Karpas-422 (cell line): ENCODE data around the gene DNAAF8. TPM values are rescaled to one million over a fixed set of nuclear protein-coding genes. Genes with fewer than 3 reads are reported as not detected.
"Not testable (repeated sequence)": the region's sequence is repeated elsewhere in the genome, so short reads cannot be mapped to it uniquely, and the experiment has no call there.

Experiments
- DNase-seq: peaks from one replicate; pipeline ENCODE4 v3.0.0-alpha.2; 2015
- H2AFZ ChIP-seq: fragments of 200-600 bp; sonication (generic); 2 replicates; pipeline ENCODE4 v1.6.1; 2014; ENCODE audit warnings: antibody characterized with exemption, low read length, mixed read lengths
- H3K27ac ChIP-seq: fragments of 200-600 bp; sonication (generic); 2 replicates; pipeline ENCODE4 v1.5.1; 2014; ENCODE audit warnings: mild to moderate bottlenecking, low read length, moderate library complexity
- H3K27me3 ChIP-seq: fragments of 200-600 bp; sonication (generic); 2 replicates; pipeline ENCODE4 v1.6.1; 2014; ENCODE audit warnings: low read length, mixed read lengths
- H3K36me3 ChIP-seq: fragments of 200-600 bp; sonication (generic); 2 replicates; pipeline ENCODE4 v1.6.1; 2014; ENCODE audit warnings: low read length, mixed read lengths; ENCODE audit not compliant: insufficient read depth
- H3K4me1 ChIP-seq: fragments of 200-600 bp; sonication (generic); 2 replicates; pipeline ENCODE4 v1.6.1; 2014; ENCODE audit warnings: mild to moderate bottlenecking, low read length, mixed read lengths
- H3K4me2 ChIP-seq: fragments of 200-600 bp; sonication (generic); 2 replicates; pipeline ENCODE4 v1.6.1; 2014; ENCODE audit warnings: low read length, low read depth, mild to moderate bottlenecking; ENCODE audit not compliant: poor library complexity, severe bottlenecking
- H3K4me3 ChIP-seq: fragments of 200-600 bp; sonication (generic); 2 replicates; pipeline ENCODE4 v1.5.1; 2014; ENCODE audit warnings: mild to moderate bottlenecking, antibody characterized with exemption, low read length, mixed read lengths
- H3K79me2 ChIP-seq: fragments of 200-600 bp; sonication (generic); 2 replicates; pipeline ENCODE4 v1.6.1; 2014; ENCODE audit warnings: mild to moderate bottlenecking, low read length, mixed read lengths
- H3K9ac ChIP-seq: fragments of 200-600 bp; sonication (generic); 2 replicates; pipeline ENCODE4 v1.6.0; 2014; ENCODE audit warnings: low read length
- H3K9me2 ChIP-seq: fragments of 200-600 bp; sonication (generic), shearing (Covaris generic); replicated peaks from 2 replicates; pipeline ENCODE4 v1.6.0; 2014; ENCODE audit warnings: mild to moderate bottlenecking, low read length, moderate library complexity; ENCODE audit not compliant: insufficient read depth
- H3K9me3 ChIP-seq: fragments of 300-700, 200-600 bp; sonication (generic); 2 replicates; pipeline ENCODE4 v1.6.1; 2014; ENCODE audit warnings: low read length, mixed read lengths
- H4K20me1 ChIP-seq: fragments of 200-600 bp; sonication (generic); 2 replicates; pipeline ENCODE4 v1.6.1; 2014; ENCODE audit warnings: mild to moderate bottlenecking, antibody characterized with exemption, low read length, low read depth; ENCODE audit not compliant: insufficient read depth
- total RNA-seq: library from RNA; depleted of rRNA; stranded (reverse); fragments of >200 nt; shearing (Covaris generic); gene quantifications from 2 replicates; pipeline ENCODE4 v1.2.3, GENCODE V29; 2014; ENCODE audit warnings: low replicate concordance

DNAAF8 gene
- total RNA-seq, 1 experiment from 2014 or later, result 0.22 TPM

DNA sequence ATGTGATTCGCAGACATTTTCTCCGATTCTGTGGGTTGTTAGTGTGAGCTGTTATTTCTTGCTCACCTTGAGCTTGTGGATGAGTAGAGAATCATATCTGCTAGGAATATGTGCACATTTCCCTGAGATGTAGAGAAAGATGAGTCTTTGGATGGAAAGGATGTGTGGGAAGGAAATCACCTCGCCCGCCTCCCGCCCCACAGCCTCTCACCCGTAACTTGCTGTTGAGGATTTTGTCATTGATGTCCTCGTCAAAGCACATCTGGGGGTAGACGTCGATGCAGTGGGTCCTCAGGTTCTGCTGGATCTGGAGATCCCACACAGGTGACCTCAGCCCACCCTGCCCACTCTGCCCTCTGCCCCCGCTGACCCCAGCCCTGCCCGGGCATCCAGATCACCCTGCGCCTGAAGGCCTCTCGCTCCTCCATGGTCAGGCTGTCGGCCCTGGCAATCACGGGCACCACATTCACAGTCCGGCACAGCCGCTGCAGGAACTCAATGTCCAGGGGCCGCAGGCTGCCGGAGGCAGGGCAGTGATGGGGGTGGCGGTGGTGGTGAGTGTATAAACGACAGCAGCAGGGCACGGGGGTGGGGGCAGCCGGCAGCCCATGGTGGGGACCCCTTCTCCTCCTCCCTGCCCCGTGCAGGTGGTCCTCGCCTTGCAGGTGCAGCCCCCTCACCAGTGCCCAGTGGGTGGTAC is 49.1 kb downstream of the DNAAF8 start:
- no peaks in the 10 kb centered on the region for H3K9me2 ChIP-seq
- no peak overlapping the region for H3K4me3 ChIP-seq
- no peak overlapping the region for H3K4me2 ChIP-seq
- H3K4me1 ChIP-seq, result no peaks in the 10 kb centered on the region
- no peak overlapping the region for H3K27ac ChIP-seq
- H3K36me3 ChIP-seq, result no peaks in the 10 kb centered on the region
- H4K20me1 ChIP-seq, result no peaks in the 10 kb centered on the region
- H3K9ac ChIP-seq, result no peak overlapping the region
- H2AFZ ChIP-seq, result no peak overlapping the region
- no peaks in the 10 kb centered on the region for H3K79me2 ChIP-seq
- no peak for DNase-seq
- no peaks in the 10 kb centered on the region for H3K9me3 ChIP-seq
- no peaks in the 10 kb centered on the region for H3K27me3 ChIP-seq

DNA sequence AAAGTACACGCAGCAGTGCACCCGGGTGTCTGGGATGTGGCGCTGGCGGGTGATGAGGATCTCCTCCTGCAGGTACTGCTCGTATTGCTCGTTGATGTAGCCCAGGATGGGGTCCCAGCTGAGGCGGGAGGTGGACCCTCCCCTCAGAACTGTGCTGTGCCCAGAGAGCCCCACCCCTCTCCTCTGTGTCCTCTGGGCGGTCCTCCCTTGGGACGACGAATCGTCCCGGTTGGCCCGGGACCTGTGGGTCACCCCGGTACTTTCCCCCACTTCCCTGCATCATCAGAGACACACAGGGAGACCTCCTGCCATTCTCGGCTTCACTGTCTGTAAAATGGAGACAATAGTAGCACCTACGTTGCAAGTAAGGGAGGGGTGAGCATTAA is 49.6 kb downstream of the DNAAF8 start:
- H3K9ac ChIP-seq, result no peak overlapping the region
- no peak overlapping the region for H2AFZ ChIP-seq
- no peak overlapping the region for H3K4me2 ChIP-seq
- no peaks in the 10 kb centered on the region for H3K79me2 ChIP-seq
- no peaks in the 10 kb centered on the region for H3K9me2 ChIP-seq
- H3K27ac ChIP-seq, result no peak overlapping the region
- H3K4me3 ChIP-seq, result no peak overlapping the region
- DNase-seq, result no peak
- no peaks in the 10 kb centered on the region for H4K20me1 ChIP-seq
- H3K9me3 ChIP-seq, result no peaks in the 10 kb centered on the region
- H3K4me1 ChIP-seq, result no peaks in the 10 kb centered on the region
- H3K27me3 ChIP-seq, result no peaks in the 10 kb centered on the region
- no peaks in the 10 kb centered on the region for H3K36me3 ChIP-seq

GRCh38 chr16:4784444-4784987 is 50.2 kb downstream of the DNAAF8 start:
- H3K79me2 ChIP-seq, H4K20me1 ChIP-seq, H3K4me3 ChIP-seq, H3K36me3 ChIP-seq, H3K4me2 ChIP-seq, H3K9me3 ChIP-seq, DNase-seq, H3K4me1 ChIP-seq, H3K27me3 ChIP-seq, H2AFZ ChIP-seq, H3K9ac ChIP-seq, H3K27ac ChIP-seq, H3K9me2 ChIP-seq: not testable (repeated sequence)

GRCh38 chr16:4785758-4786433 is 51.6 kb downstream of the DNAAF8 start:
- Histone ChIP-seq H3K27ac (no peak overlapping the region), H3K36me3 (no peaks in the 10 kb centered on the region), H3K79me2 (no peaks in the 10 kb centered on the region), H3K9me3 (no peaks in the 10 kb centered on the region), H3K4me2 (no peak overlapping the region), H4K20me1 (no peaks in the 10 kb centered on the region), H3K9me2 (no peaks in the 10 kb centered on the region), H2AFZ (no peak overlapping the region), H3K4me1 (no peaks in the 10 kb centered on the region), H3K27me3 (no peaks in the 10 kb centered on the region), H3K4me3 (no peak overlapping the region), H3K9ac (no peak overlapping the region)
- no peak for DNase-seq

- H3K9me2 ChIP-seq, result no peaks in the 10 kb centered on the region
- H2AFZ ChIP-seq, result no peak overlapping the region
- H3K4me2 ChIP-seq, result no peak overlapping the region
- no peak overlapping the region for H3K27ac ChIP-seq
- H3K4me1 ChIP-seq, result no peaks in the 10 kb centered on the region
- H3K4me3 ChIP-seq, result no peak overlapping the region
- no peaks in the 10 kb centered on the region for H3K27me3 ChIP-seq
- no peaks in the 10 kb centered on the region for H3K9me3 ChIP-seq
- H3K36me3 ChIP-seq, result no peaks in the 10 kb centered on the region
- H4K20me1 ChIP-seq, result no peaks in the 10 kb centered on the region
- H3K79me2 ChIP-seq, result no peaks in the 10 kb centered on the region
- no peak for DNase-seq
- H3K9ac ChIP-seq, result no peak overlapping the region
Measured at GRCh38 chr16:4787068-4787467, 52.7 kb downstream of the DNAAF8 start.

DNA sequence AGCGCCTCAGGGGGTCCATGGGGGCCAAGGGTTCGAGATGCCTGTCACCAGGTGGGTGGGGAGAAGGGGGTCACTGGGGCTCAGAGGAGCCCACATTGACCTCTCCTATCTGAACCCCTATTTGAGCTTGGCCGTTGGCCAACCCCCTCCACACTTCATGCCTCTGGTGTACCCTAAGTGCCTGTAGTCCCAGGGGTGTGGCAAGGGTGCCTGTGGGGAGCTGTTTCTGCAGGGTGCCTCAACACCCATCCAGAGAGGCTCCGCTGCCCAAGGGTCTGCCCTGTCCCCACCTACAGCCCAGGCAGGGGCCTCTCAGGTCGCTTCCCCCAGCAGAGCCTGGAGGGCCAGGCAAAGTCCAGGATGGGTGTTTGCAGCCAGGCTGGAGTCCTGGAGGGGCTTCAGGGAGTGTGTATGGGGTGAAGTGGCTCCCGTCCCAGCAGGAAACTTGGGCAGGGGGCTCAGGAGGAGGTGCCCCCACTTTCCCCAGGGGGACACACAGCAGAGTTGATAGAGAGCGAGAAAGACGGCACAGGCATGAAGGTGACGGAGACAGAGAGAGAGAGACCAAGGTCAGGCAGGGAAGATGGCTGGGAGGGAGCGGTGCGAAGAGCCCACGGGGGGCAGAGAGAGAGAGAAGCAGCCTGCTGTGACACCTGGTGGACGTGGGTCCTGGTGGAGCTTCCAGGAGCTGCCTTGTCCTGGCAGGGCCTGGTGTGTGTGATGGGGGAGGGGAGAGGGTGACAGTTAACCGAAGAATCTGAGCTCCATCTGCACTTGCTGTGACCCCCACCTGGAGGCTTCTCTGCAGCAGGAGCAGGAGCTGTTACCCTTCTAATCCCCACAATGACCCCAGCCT is 53.5 kb downstream of the DNAAF8 start, which contains the start of gene SEPTIN12:
TSS of gene SEPTIN12 (minus strand) at position 719 of the 856 bp plus-strand sequence. CDS start at position 19, 700 bp downstream.
- Histone ChIP-seq H3K9me2 (no peaks in the 10 kb centered on the region), H3K27me3 (no peaks in the 10 kb centered on the region), H3K9me3 (no peaks in the 10 kb centered on the region), H4K20me1 (no peaks in the 10 kb centered on the region), H3K36me3 (no peaks in the 10 kb centered on the region), H3K4me2 (no peak within 1 kb of the TSS), H3K9ac (no peak within 1 kb of the TSS), H2AFZ (no peak within 1 kb of the TSS), H3K79me2 (no peaks in the 10 kb centered on the region), H3K27ac (no peak within 1 kb of the TSS), H3K4me3 (no peak within 1 kb of the TSS), H3K4me1 (no peaks in the 10 kb centered on the region)
- DNase-seq, result no peak

DNA sequence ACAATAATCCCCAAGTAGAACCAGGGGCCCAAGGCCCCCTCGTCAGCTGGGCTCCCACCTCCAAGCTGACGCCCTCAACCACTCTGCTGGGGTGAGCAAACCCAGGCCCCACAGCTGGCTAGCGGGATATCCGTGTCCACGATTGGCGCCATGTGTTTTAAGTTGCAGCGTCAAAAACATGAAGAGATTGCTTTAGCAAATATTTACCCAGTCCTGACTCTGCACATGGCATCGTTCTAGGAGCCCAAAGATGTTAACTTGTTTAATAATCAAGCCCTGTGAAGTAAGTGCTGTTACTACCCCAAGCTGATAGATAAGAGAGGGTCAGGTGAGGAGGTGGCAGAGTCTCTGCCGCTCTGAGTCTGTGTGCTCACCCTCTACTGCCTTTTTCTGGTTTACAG is 54.2 kb downstream of the DNAAF8 start:
- H3K27ac ChIP-seq, result no peak overlapping the region
- no peak overlapping the region for H2AFZ ChIP-seq
- no peaks in the 10 kb centered on the region for H3K4me1 ChIP-seq
- H3K9ac ChIP-seq, result no peak overlapping the region
- no peaks in the 10 kb centered on the region for H3K9me2 ChIP-seq
- H3K27me3 ChIP-seq, result no peaks in the 10 kb centered on the region
- no peaks in the 10 kb centered on the region for H3K9me3 ChIP-seq
- no peaks in the 10 kb centered on the region for H3K79me2 ChIP-seq
- H4K20me1 ChIP-seq, result no peaks in the 10 kb centered on the region
- no peak for DNase-seq
- H3K4me2 ChIP-seq, result no peak overlapping the region
- H3K4me3 ChIP-seq, result no peak overlapping the region
- no peaks in the 10 kb centered on the region for H3K36me3 ChIP-seq

GRCh38 chr16:4788910-4789309 is 54.6 kb downstream of the DNAAF8 start:
- H3K4me2 ChIP-seq, result no peak overlapping the region
- H3K9ac ChIP-seq, result no peak overlapping the region
- no peaks in the 10 kb centered on the region for H3K9me2 ChIP-seq
- no peaks in the 10 kb centered on the region for H3K36me3 ChIP-seq
- no peaks in the 10 kb centered on the region for H3K4me1 ChIP-seq
- H3K79me2 ChIP-seq, result no peaks in the 10 kb centered on the region
- H3K9me3 ChIP-seq, result no peaks in the 10 kb centered on the region
- no peak overlapping the region for H2AFZ ChIP-seq
- no peaks in the 10 kb centered on the region for H3K27me3 ChIP-seq
- no peak overlapping the region for H3K27ac ChIP-seq
- no peak for DNase-seq
- H4K20me1 ChIP-seq, result no peaks in the 10 kb centered on the region
- H3K4me3 ChIP-seq, result no peak overlapping the region
